Measurements from ENCODE around the gene EPB41L4A.

The EPB41L4A gene

DNA sequence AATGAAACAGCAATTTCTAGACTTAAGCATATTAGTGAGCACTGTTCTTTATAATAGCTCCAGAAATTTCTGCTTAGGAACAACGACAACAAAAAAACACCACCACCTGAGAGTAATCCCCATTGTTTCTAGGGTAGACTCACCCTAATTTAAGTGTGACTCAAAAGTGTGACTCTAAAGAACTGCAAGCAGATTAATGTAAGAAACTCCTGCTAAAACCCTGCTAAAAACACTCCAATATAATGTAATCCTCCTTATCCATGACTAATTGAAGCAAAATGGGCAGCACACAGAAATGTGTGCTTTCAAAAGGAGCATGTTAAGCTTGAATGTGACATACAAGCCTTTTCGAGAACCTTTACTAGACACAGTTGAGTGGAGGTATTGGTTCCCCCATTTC is 296.0 kb downstream of the EPB41L4A start:
- Histone ChIP-seq H3K79me2 (ENCODE audit: insufficient read depth, low read depth) (no peaks in the 10 kb centered on the region), H2AFZ (ENCODE audit: low read depth) (no peak overlapping the region)
- TF ChIP-seq, protein P1, sequence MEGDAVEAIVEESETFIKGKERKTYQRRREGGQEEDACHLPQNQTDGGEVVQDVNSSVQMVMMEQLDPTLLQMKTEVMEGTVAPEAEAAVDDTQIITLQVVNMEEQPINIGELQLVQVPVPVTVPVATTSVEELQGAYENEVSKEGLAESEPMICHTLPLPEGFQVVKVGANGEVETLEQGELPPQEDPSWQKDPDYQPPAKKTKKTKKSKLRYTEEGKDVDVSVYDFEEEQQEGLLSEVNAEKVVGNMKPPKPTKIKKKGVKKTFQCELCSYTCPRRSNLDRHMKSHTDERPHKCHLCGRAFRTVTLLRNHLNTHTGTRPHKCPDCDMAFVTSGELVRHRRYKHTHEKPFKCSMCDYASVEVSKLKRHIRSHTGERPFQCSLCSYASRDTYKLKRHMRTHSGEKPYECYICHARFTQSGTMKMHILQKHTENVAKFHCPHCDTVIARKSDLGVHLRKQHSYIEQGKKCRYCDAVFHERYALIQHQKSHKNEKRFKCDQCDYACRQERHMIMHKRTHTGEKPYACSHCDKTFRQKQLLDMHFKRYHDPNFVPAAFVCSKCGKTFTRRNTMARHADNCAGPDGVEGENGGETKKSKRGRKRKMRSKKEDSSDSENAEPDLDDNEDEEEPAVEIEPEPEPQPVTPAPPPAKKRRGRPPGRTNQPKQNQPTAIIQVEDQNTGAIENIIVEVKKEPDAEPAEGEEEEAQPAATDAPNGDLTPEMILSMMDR (conservative IDR thresholded peaks at IDR 0.05; ENCODE audit: low read depth, low read length): no peak

DNA sequence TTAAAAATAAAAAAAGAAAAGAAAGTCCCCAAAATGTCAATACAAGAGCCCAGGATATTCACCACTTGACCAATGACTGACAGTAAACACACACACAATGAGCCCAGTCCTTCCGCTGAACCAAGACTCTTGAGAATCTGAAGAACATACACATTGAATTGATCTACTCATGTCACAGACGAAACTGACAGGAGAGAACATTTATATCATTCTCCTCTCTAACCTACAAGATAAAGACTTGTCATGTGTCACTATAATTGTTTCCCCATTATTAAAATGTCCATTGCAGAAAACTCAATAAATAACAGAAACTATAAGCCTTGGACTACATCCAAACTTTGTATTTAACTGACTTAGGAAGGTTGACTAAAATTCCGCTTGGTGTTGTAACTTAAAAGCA is 296.7 kb downstream of the EPB41L4A start:
- Histone ChIP-seq H3K27ac (no peak overlapping the region), H4K20me1 (ENCODE audit: insufficient read depth) (no peaks in the 10 kb centered on the region), H3K4me1 (ENCODE audit: low read depth, poor library complexity, severe bottlenecking) (peaks cover 1% of the 10 kb centered on the region), H3K36me3 (ENCODE audit: insufficient read depth) (no peaks in the 10 kb centered on the region), H3K9ac (no peak overlapping the region), H2AFZ (ENCODE audit: low read depth) (no peak overlapping the region), H3K79me2 (ENCODE audit: insufficient read depth, low read depth) (no peaks in the 10 kb centered on the region), H3K27me3 (ENCODE audit: insufficient read depth, low read depth) (no peaks in the 10 kb centered on the region), H3K4me3 (IDR thresholded peaks at IDR 0.05; ENCODE audit: insufficient read depth, low read depth, low read length) (no peak overlapping the region), H3K4me2 (no peak overlapping the region)
- TF ChIP-seq, protein P1 (conservative IDR thresholded peaks at IDR 0.05; ENCODE audit: low read depth, low read length): no peak

More for the DNA sequence above, 296.0 kb downstream of the EPB41L4A start:
- H3K27ac ChIP-seq: no peak overlapping the region
- H3K4me1 ChIP-seq (ENCODE audit: low read depth, poor library complexity, severe bottlenecking): no peaks in the 10 kb centered on the region
- H3K4me3 ChIP-seq (IDR thresholded peaks at IDR 0.05; ENCODE audit: insufficient read depth, low read depth, low read length): no peak overlapping the region
- no peak overlapping the region for H3K9ac ChIP-seq
- H3K4me2 ChIP-seq: no peak overlapping the region
- H3K36me3 ChIP-seq (ENCODE audit: insufficient read depth): no peaks in the 10 kb centered on the region
- no peaks in the 10 kb centered on the region for H3K27me3 ChIP-seq (ENCODE audit: insufficient read depth, low read depth)
- H4K20me1 ChIP-seq (ENCODE audit: insufficient read depth): no peaks in the 10 kb centered on the region

DNA sequence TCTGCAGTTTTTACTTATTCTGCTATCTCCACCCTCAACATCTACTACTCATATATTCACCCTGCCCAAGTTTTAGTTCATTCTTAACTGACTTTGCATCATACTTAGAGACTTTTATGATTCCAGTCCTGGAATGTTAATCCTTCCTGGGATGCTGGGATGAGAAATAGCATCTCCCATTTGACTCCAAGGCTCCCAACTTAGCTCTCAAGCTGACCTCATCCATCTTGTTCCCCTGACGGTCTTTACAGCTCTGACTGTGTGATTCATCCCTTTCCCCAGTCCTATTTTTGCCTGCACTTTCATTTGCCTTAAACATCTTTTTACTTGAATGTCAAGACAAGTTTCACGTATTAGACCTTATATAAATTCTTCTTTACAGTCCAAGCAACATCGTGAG is 297.8 kb downstream of the EPB41L4A start:
- Histone ChIP-seq H3K36me3 (ENCODE audit: insufficient read depth) (no peaks in the 10 kb centered on the region), H3K79me2 (ENCODE audit: insufficient read depth, low read depth) (no peaks in the 10 kb centered on the region), H3K9ac (no peak overlapping the region), H3K27me3 (ENCODE audit: insufficient read depth, low read depth) (no peaks in the 10 kb centered on the region), H3K4me2 (no peak overlapping the region), H3K4me3 (IDR thresholded peaks at IDR 0.05; ENCODE audit: insufficient read depth, low read depth, low read length) (no peak overlapping the region), H3K4me1 (ENCODE audit: low read depth, poor library complexity, severe bottlenecking) (peaks cover 12% of the 10 kb centered on the region), H4K20me1 (ENCODE audit: insufficient read depth) (no peaks in the 10 kb centered on the region), H3K27ac (no peak overlapping the region), H2AFZ (ENCODE audit: low read depth) (no peak overlapping the region)
- TF ChIP-seq, protein P1 (conservative IDR thresholded peaks at IDR 0.05; ENCODE audit: low read depth, low read length): no peak

DNA sequence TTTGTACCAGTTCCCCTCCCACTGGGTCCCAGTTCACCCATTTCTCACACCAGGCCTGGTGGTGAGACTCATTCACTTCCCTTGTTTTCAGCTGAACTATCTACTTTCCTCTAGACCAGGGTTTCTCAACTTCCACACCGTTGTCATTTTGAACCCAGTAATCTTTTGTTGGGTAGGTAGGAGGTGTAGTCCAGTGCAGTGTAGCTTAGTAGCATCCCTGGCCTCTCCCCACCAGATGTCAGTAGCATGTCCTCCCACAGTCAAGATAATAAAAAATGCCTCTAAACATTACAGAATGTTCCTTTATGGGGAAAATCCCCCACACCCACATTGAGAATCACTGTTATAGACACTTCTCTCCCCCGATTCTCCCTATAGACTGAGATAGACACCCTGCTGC is 299.1 kb downstream of the EPB41L4A start:
- TF ChIP-seq, protein P1 (conservative IDR thresholded peaks at IDR 0.05; ENCODE audit: low read depth, low read length): no peak
- Histone ChIP-seq H3K4me2 (no peak overlapping the region), H3K36me3 (ENCODE audit: insufficient read depth) (no peaks in the 10 kb centered on the region)

More for the DNA sequence above, 299.1 kb downstream of the EPB41L4A start:
- H4K20me1 ChIP-seq (ENCODE audit: insufficient read depth): no peaks in the 10 kb centered on the region
- H3K4me3 ChIP-seq (IDR thresholded peaks at IDR 0.05; ENCODE audit: insufficient read depth, low read depth, low read length): no peak overlapping the region
- H3K4me1 ChIP-seq (ENCODE audit: low read depth, poor library complexity, severe bottlenecking): peaks cover 16% of the 10 kb centered on the region
- H3K9ac ChIP-seq: no peak overlapping the region
- no peak overlapping the region for H3K27ac ChIP-seq
- H2AFZ ChIP-seq (ENCODE audit: low read depth): no peak overlapping the region
- no peaks in the 10 kb centered on the region for H3K27me3 ChIP-seq (ENCODE audit: insufficient read depth, low read depth)
- H3K79me2 ChIP-seq (ENCODE audit: insufficient read depth, low read depth): no peaks in the 10 kb centered on the region

Measured in KMS-11 (cell line).